ENCODE results near the gene ROR2. TPM values are rescaled to one million over a fixed set of nuclear protein-coding genes. Genes with fewer than 3 reads are reported as not detected.
A peak's percentile ranks its signal among the peaks of the same experiment; 100 is the strongest.

ROR2 gene
- total and polyA plus RNA-seq, 2 of the 8 experiments (the other 6 are each of a cell fraction or from before 2014, with no cell fraction given) = 2.7 to 4.3 TPM

DNA sequence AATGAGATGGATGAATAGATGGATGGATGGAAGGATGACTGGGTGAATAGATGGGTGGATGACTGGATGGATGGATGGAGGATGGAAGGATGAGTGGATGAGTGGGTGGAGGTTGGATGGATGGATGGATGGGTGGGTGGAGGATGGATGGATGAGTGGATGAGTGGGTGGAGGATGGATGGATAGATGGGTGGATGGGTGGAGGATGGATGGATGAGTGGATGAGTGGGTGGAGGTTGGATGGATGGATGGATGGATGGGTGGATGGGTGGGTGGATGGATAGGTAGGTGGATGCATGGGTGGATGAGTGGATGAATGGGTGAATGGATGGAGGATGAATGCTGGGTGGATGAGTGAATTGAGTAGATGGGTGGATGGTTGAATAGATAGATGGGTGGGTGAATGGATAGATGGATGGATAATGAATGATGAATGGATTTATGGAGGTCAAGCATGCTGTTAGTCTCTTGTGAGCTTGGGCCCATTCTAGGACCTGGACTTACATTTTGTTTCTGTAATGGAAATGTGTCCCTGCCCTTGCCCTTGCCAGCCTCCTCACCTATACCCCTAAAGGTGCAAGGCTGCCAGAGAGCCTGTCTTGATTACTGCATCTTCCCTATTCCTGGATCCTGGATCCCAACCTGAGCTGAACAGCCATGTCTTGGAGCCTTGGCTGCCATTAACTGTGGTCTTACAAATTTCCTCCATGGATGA, 366.7 kb downstream of the ROR2 start:
- Histone ChIP-seq H2AK5ac (ENCODE audit: low read depth, low read length) (no peak overlapping the region), H3K9me3 (ENCODE audit: insufficient read depth in 2 of 2, low read depth in 1 of 2, low read length in 1 of 2) (no peaks in the 10 kb centered on the region), H3K23ac (ENCODE audit: insufficient read length) (no peak overlapping the region), H2AFZ (ENCODE audit: low read length) (no peak overlapping the region), H2BK5ac (ENCODE audit: low read depth, low read length) (no peak overlapping the region), H2BK12ac (ENCODE audit: low read depth, low read length) (no peak overlapping the region), H3K79me2 (ENCODE audit: control insufficient read depth in 1 of 2, insufficient read depth in 2 of 2, low read length in 2 of 2) (no peaks in the 10 kb centered on the region), H3K56ac (replicated peaks; ENCODE audit: insufficient read length, low read depth, low read length) (peak overlapping the region; percentile 93), H3K27me3 (replicated peaks in 1 of 4; ENCODE audit: control insufficient read depth in 3 of 4, extremely low read depth in 1 of 4, insufficient read depth in 3 of 4, low read length in 3 of 4) (no peaks in the 10 kb centered on the region), H3K9ac (replicated peaks in 1 of 4; ENCODE audit: extremely low read depth in 1 of 4, low read depth in 3 of 4, low read length in 3 of 4) (no peak overlapping the region), H2BK15ac (ENCODE audit: low read length) (no peak overlapping the region), H3K23me2 (ENCODE audit: low read depth, low read length) (peaks cover 6% of the 10 kb centered on the region; the same call in 1 of the 2 replicates), H3K14ac (ENCODE audit: insufficient read length) (no peak overlapping the region), H3K4me2 (ENCODE audit: insufficient read depth in 1 of 2, low read depth in 2 of 2, low read length in 2 of 2) (no peak overlapping the region), H2BK120ac (replicated peaks; ENCODE audit: low read depth, low read length) (no peak overlapping the region), H3K4me1 (replicated peaks in 1 of 4; ENCODE audit: control insufficient read depth in 3 of 4, insufficient read depth in 4 of 4, low read length in 3 of 4) (no peaks in the 10 kb centered on the region; a peak in 2 of 7 replicates), H3K79me1 (ENCODE audit: low read depth, low read length) (no peaks in the 10 kb centered on the region), H3K18ac (ENCODE audit: extremely low read depth, low read length) (no peak overlapping the region), H4K5ac (ENCODE audit: insufficient read length, low read depth, low read length) (no peak overlapping the region), H4K91ac (replicated peaks; ENCODE audit: insufficient read length, low read length) (no peak overlapping the region), H3K4me3 (ENCODE audit: extremely low read depth in 1 of 4, insufficient read depth in 2 of 4, low read depth in 3 of 4, low read length in 4 of 4) (no peak overlapping the region), H4K8ac (ENCODE audit: extremely low read depth, insufficient read depth, low read length) (no peak overlapping the region), H3K36me3 (ENCODE audit: control insufficient read depth in 2 of 4, insufficient read depth in 4 of 4, low read length in 3 of 4) (no peaks in the 10 kb centered on the region), H2BK20ac (ENCODE audit: low read length) (no peak overlapping the region), H3K27ac (ENCODE audit: low read depth, low read length) (no peak overlapping the region), H3K4ac (replicated peaks; ENCODE audit: insufficient read length, low read depth, low read length) (no peak overlapping the region), H4K20me1 (replicated peaks in 1 of 2; ENCODE audit: control insufficient read depth in 1 of 2, insufficient read depth in 2 of 2, low read length in 2 of 2) (no peaks in the 10 kb centered on the region)
- no peak for FAIRE-seq
- DNase-seq (ENCODE audit: low read depth in 1 of 2, low spot score in 2 of 2) = no peak
- POLR2A ChIA-PET (ENCODE audit: partially characterized antibody) = no interaction called here
- CTCF ChIA-PET (ENCODE audit: partially characterized antibody) = no interaction called here
- TF ChIP-seq POU5F1 (IDR thresholded peaks at IDR 0.05; ENCODE audit: low read depth, low read length) (no peak), ZNF274 (IDR thresholded peaks at IDR 0.05; ENCODE audit: borderline replicate concordance, extremely low read depth, low read length) (no peak), SP2 (IDR thresholded peaks at IDR 0.05; ENCODE audit: low read length) (no peak), RNF2 (IDR thresholded peaks at IDR 0.05; ENCODE audit: borderline replicate concordance, low read depth, low read length, missing control alignments, poor library complexity, severe bottlenecking) (no peak), SIX5 (IDR thresholded peaks at IDR 0.05; ENCODE audit: low read depth, low read length) (no peak), CEBPB (IDR thresholded peaks at IDR 0.05; ENCODE audit: low read depth, low read length) (no peak), TAF7 (optimal IDR thresholded peaks at IDR 0.05; ENCODE audit: borderline replicate concordance, low read depth, low read length) (no peak), CHD1 (IDR thresholded peaks at IDR 0.05; ENCODE audit: low read depth, low read length) (no peak), SUZ12 (IDR thresholded peaks at IDR 0.05; ENCODE audit: low read length) (no peak), KDM1A (IDR thresholded peaks at IDR 0.05; ENCODE audit: borderline replicate concordance, low read length) (no peak), CBX5 (IDR thresholded peaks at IDR 0.05; ENCODE audit: low read depth, low read length) (no peak), YY1 (IDR thresholded peaks at IDR 0.05; ENCODE audit: low read depth, low read length) (no peak)

All from H1 (cell line).